ENCODE measurements around the gene BCAP31. TPM values are rescaled to one million over a fixed set of nuclear protein-coding genes. Genes with fewer than 3 reads are reported as not detected.
A peak's percentile ranks its signal among the peaks of the same experiment; 100 is the strongest.

BCAP31 gene
- 254 TPM for polyA plus RNA-seq

- Mint-ChIP-seq H3K27ac (peak within 1 kb of the TSS; percentile 77 to 91 (median 83)), H3K36me3 (no peaks in the 10 kb centered on the region), H3K4me3 (peak within 1 kb of the TSS; percentile 82 to 92 (median 90)), H3K9me3 (no peaks in the 10 kb centered on the region), H3K4me1 (peaks cover 0 to 19% (median 14%) of the 10 kb centered on the region in 3 donors), H3K27me3 (peaks cover 2% of the 10 kb centered on the region)
Measured at GRCh38 chrX:153724252-153725038, at the start of gene BCAP31, which contains the start of gene ABCD1. Gene BCAP31 (minus strand): TSS chrX:153724387. CDS start chrX:153723244, 1,143 bp downstream. Gene ABCD1 (plus strand): TSS chrX:153724856. CDS start chrX:153725267, 411 bp downstream.

GRCh38 chrX:153773218-153773611 is 49.0 kb upstream of the BCAP31 start:
- H3K4me3 Mint-ChIP-seq: no peak overlapping the region

GRCh38 chrX:153772316-153773217 is 48.4 kb upstream of the BCAP31 start:
- peaks cover 0 to 2% (median 0%) of the 10 kb centered on the region in 3 donors for H3K4me1 Mint-ChIP-seq
- no peaks in the 10 kb centered on the region for H3K36me3 Mint-ChIP-seq
- H3K4me3 Mint-ChIP-seq: no peak overlapping the region
- no peak overlapping the region for H3K27ac Mint-ChIP-seq
- no peaks in the 10 kb centered on the region for H3K9me3 Mint-ChIP-seq
- peaks cover 1% of the 10 kb centered on the region for H3K27me3 Mint-ChIP-seq

More at GRCh38 chrX:153773218-153773611, 49.0 kb upstream of the BCAP31 start:
- H3K27ac Mint-ChIP-seq: no peak overlapping the region
- peaks cover 0 to 2% (median 0%) of the 10 kb centered on the region in 3 donors for H3K4me1 Mint-ChIP-seq
- H3K9me3 Mint-ChIP-seq: no peaks in the 10 kb centered on the region
- H3K36me3 Mint-ChIP-seq: no peaks in the 10 kb centered on the region
- H3K27me3 Mint-ChIP-seq: peaks cover 1% of the 10 kb centered on the region

GRCh38 chrX:153771415-153772315 is 47.5 kb upstream of the BCAP31 start:
- no peak overlapping the region for H3K27ac Mint-ChIP-seq
- H3K4me3 Mint-ChIP-seq: no peak overlapping the region
- no peaks in the 10 kb centered on the region for H3K9me3 Mint-ChIP-seq
- H3K4me1 Mint-ChIP-seq: peaks cover 0 to 2% (median 0%) of the 10 kb centered on the region in 3 donors
- no peaks in the 10 kb centered on the region for H3K36me3 Mint-ChIP-seq
- H3K27me3 Mint-ChIP-seq: peaks cover 1% of the 10 kb centered on the region

- Mint-ChIP-seq H3K4me3 (no peak overlapping the region), H3K27me3 (peaks cover 1% of the 10 kb centered on the region), H3K9me3 (no peaks in the 10 kb centered on the region), H3K27ac (no peak overlapping the region), H3K36me3 (no peaks in the 10 kb centered on the region), H3K4me1 (peaks cover 0 to 2% (median 0%) of the 10 kb centered on the region in 3 donors)
Measured at GRCh38 chrX:153770601-153771414, 46.6 kb upstream of the BCAP31 start.

GRCh38 chrX:153769865-153770600 is 45.8 kb upstream of the BCAP31 start:
- Mint-ChIP-seq H3K9me3 (no peaks in the 10 kb centered on the region), H3K4me3 (peak overlapping the region in 1 of 4 donors; percentile 57), H3K27ac (no peak overlapping the region), H3K4me1 (peaks cover 0 to 2% (median 0%) of the 10 kb centered on the region in 3 donors), H3K36me3 (no peaks in the 10 kb centered on the region), H3K27me3 (peaks cover 1% of the 10 kb centered on the region)

GRCh38 chrX:153769158-153769864 is 45.1 kb upstream of the BCAP31 start:
- no peak overlapping the region for H3K27ac Mint-ChIP-seq
- H3K36me3 Mint-ChIP-seq: no peaks in the 10 kb centered on the region
- H3K9me3 Mint-ChIP-seq: no peaks in the 10 kb centered on the region
- peaks cover 1% of the 10 kb centered on the region for H3K27me3 Mint-ChIP-seq
- peaks cover 0 to 2% (median 0%) of the 10 kb centered on the region in 3 donors for H3K4me1 Mint-ChIP-seq
- no peak overlapping the region for H3K4me3 Mint-ChIP-seq

- peaks cover 1% of the 10 kb centered on the region for H3K27me3 Mint-ChIP-seq
- no peaks in the 10 kb centered on the region for H3K9me3 Mint-ChIP-seq
- H3K4me3 Mint-ChIP-seq: peak overlapping the region in 1 of 4 donors; percentile 60
- H3K4me1 Mint-ChIP-seq: peaks cover 0 to 4% (median 2%) of the 10 kb centered on the region in 3 donors
- H3K27ac Mint-ChIP-seq: no peak overlapping the region
- H3K36me3 Mint-ChIP-seq: no peaks in the 10 kb centered on the region
Measured at GRCh38 chrX:153768311-153769157, 44.3 kb upstream of the BCAP31 start.

GRCh38 chrX:153767674-153768055 is 43.5 kb upstream of the BCAP31 start:
- peaks cover 0 to 4% (median 2%) of the 10 kb centered on the region in 3 donors for H3K4me1 Mint-ChIP-seq
- H3K36me3 Mint-ChIP-seq: no peaks in the 10 kb centered on the region

GRCh38 chrX:153766871-153767673 is 42.9 kb upstream of the BCAP31 start:
- H3K4me3 Mint-ChIP-seq: no peak overlapping the region
- no peak overlapping the region for H3K27ac Mint-ChIP-seq
- H3K36me3 Mint-ChIP-seq: no peaks in the 10 kb centered on the region
- H3K4me1 Mint-ChIP-seq: peaks cover 0 to 4% (median 2%) of the 10 kb centered on the region in 3 donors
- peaks cover 3% of the 10 kb centered on the region for H3K27me3 Mint-ChIP-seq
- no peaks in the 10 kb centered on the region for H3K9me3 Mint-ChIP-seq

More at GRCh38 chrX:153767674-153768055, 43.5 kb upstream of the BCAP31 start:
- Mint-ChIP-seq H3K27me3 (peaks cover 3% of the 10 kb centered on the region), H3K27ac (no peak overlapping the region), H3K9me3 (no peaks in the 10 kb centered on the region), H3K4me3 (no peak overlapping the region)

GRCh38 chrX:153766098-153766817 is 42.1 kb upstream of the BCAP31 start:
- peaks cover 0 to 4% (median 2%) of the 10 kb centered on the region in 3 donors for H3K4me1 Mint-ChIP-seq
- no peak overlapping the region for H3K4me3 Mint-ChIP-seq
- H3K9me3 Mint-ChIP-seq: no peaks in the 10 kb centered on the region
- peaks cover 3% of the 10 kb centered on the region for H3K27me3 Mint-ChIP-seq
- no peaks in the 10 kb centered on the region for H3K36me3 Mint-ChIP-seq
- H3K27ac Mint-ChIP-seq: no peak overlapping the region
